ENCODE results near the gene SIPA1. TPM values are rescaled to one million over a fixed set of nuclear protein-coding genes. Genes with fewer than 3 reads are reported as not detected.

The SIPA1 gene
- total and polyA plus RNA-seq, 9 of the 15 experiments (the other 6 are each of a cell fraction or from before 2014, with no cell fraction given): 0.25 to 85.8 (median 16.8) TPM

GRCh38 chr11:65611028-65611757 is 26.7 kb upstream of the SIPA1 start:
- H3K79me2 ChIP-seq (ENCODE audit: control insufficient read depth, insufficient read depth, low read length): peaks cover 46% of the 10 kb centered on the region
- H3K4me3 ChIP-seq: peak overlapping the region; percentile 87; the same call in 1 of the 2 replicates
- H3K9me1 ChIP-seq (ENCODE audit: control insufficient read depth, insufficient read depth, low read length): peaks cover 3% of the 10 kb centered on the region
- H3K4me2 ChIP-seq (ENCODE audit: insufficient read depth, low read length): peak overlapping the region; percentile 90
- peak overlapping the region; percentile 1 to 86; a peak in 3 of 4 replicates for H3K9ac ChIP-seq (ENCODE audit: insufficient read depth in 1 of 2, low read depth in 2 of 2, low read length in 2 of 2)
- ChIA-PET POLR2A (interaction anchor here (0.6 to 1.4 kb wide), 6 partner anchors 9 to 163 kb away, joined by 3 to 5 read pairs (median 4); no protein-coding TSS in a partner anchor), CTCF (ENCODE audit: low intra/inter-chr PET ratio) (no interaction called here)
- in situ Hi-C loops (cut with MboI) (no loop called here), intact Hi-C loops (cut with micrococcal nuclease) (no loop called here)
- ATAC-seq (no peak), FAIRE-seq (no peak), DNase-seq (ENCODE audit: extremely low read depth in 1 of 4, low spot score in 3 of 4) (no peak)
- H4K20me1 ChIP-seq (replicated peaks; ENCODE audit: control insufficient read depth, insufficient read depth, low read length): no peaks in the 10 kb centered on the region
- peaks cover 22 to 65% of the 10 kb centered on the region in 2 experiments for H3K4me1 ChIP-seq (replicated peaks in 1 of 2; ENCODE audit: control insufficient read depth in 2 of 2, insufficient read depth in 2 of 2, low read length in 2 of 2)
- no TSS peak for BruUV-seq (replicated peaks)
- H3K36me3 ChIP-seq (ENCODE audit: control insufficient read depth, insufficient read depth, low read length): peaks cover 45% of the 10 kb centered on the region; the same call in 2 of the 3 replicates
- H3K9me3 ChIP-seq (replicated peaks; ENCODE audit: control insufficient read depth, insufficient read depth, low read depth, low read length): no peaks in the 10 kb centered on the region
- H3K27ac ChIP-seq (ENCODE audit: extremely low read depth, low read depth, low read length): no peak overlapping the region; the same call in 2 of the 3 replicates
- 42% methylated on average over 9 of the region's 10 CpGs for WGBS (ENCODE audit: insufficient coverage, low coverage, missing lambda C conversion rate)
- no peak overlapping the region for H2AFZ ChIP-seq (ENCODE audit: low read depth, low read length)
- H3K27me3 ChIP-seq (ENCODE audit: control insufficient read depth in 2 of 2, insufficient read depth in 2 of 2, low read length in 2 of 2): no peaks in the 10 kb centered on the region
- 0 out of 2 replicates have a peak, but pooled peaks have one; percentile 18 for TF ChIP-seq POLR2G (IDR thresholded peaks at IDR 0.05; ENCODE audit: low read depth, low read length)
- TF ChIP-seq ZC3H8 (IDR thresholded peaks at IDR 0.05): no peak
- TF ChIP-seq MTA1 (IDR thresholded peaks at IDR 0.05; ENCODE audit: borderline replicate concordance): no peak
- TF ChIP-seq SAFB (IDR thresholded peaks at IDR 0.05; ENCODE audit: borderline replicate concordance, low read depth, low read length): no peak
- TF ChIP-seq GABPB1 (CRISPR knock-in tag; IDR thresholded peaks at IDR 0.05): 0 out of 2 replicates have a peak, but pooled peaks have one; percentile 37
- TF ChIP-seq PHB (CRISPR knock-in tag; IDR thresholded peaks at IDR 0.05): no peak
- TF ChIP-seq ZNF263 (CRISPR knock-in tag; IDR thresholded peaks at IDR 0.05; ENCODE audit: borderline replicate concordance): peak; percentile 97
- TF ChIP-seq ZNF77 (CRISPR knock-in tag; IDR thresholded peaks at IDR 0.05): no peak
- peak; percentile 48; the same call in 1 of the 2 replicates for TF ChIP-seq VEZF1 (CRISPR knock-in tag; IDR thresholded peaks at IDR 0.05)
- no peak for TF ChIP-seq RBM14 (IDR thresholded peaks at IDR 0.05; ENCODE audit: borderline replicate concordance, insufficient read depth, low read depth, low read length)
- no peak for TF ChIP-seq ARID3B (CRISPR knock-in tag; IDR thresholded peaks at IDR 0.05; ENCODE audit: borderline replicate concordance)
- TF ChIP-seq ZFP30 (CRISPR knock-in tag; IDR thresholded peaks at IDR 0.05; ENCODE audit: borderline replicate concordance): no peak
- no peak for TF ChIP-seq NUFIP1 (IDR thresholded peaks at IDR 0.05; ENCODE audit: partially characterized antibody)
- TF ChIP-seq NKRF (IDR thresholded peaks at IDR 0.05; ENCODE audit: borderline replicate concordance): no peak
- TF ChIP-seq ZBTB26 (CRISPR knock-in tag; IDR thresholded peaks at IDR 0.05): no peak
- TF ChIP-seq L3MBTL2 (IDR thresholded peaks at IDR 0.05): no peak
